ENCODE data around the gene MICU1.
"Not testable (repeated sequence)": the region's sequence is repeated elsewhere in the genome, so short reads cannot be mapped to it uniquely, and the experiment has no call there.

The MICU1 gene

DNA sequence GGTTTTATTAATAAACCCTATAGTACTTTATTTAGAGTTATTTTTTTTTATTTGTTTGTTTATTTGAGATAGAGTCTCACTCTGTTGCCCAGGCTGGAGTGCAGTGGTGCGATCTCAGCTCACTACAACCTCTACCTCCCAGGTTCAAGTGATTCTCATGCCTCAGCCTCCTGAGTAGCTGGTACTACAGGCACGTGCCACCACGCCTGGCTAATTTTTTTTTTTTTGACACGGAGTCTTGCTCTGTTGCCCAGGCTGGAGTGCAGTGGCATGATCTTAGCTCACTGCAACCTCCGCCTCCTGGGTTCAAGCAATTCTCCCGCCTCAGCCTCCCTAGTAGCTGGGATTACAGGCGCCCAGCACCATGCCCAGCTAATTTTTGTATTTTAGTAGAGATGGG, 279.8 kb downstream of the MICU1 start:
- DNase-seq (ENCODE audit: low read depth in 2 of 2) = not testable (repeated sequence)

DNA sequence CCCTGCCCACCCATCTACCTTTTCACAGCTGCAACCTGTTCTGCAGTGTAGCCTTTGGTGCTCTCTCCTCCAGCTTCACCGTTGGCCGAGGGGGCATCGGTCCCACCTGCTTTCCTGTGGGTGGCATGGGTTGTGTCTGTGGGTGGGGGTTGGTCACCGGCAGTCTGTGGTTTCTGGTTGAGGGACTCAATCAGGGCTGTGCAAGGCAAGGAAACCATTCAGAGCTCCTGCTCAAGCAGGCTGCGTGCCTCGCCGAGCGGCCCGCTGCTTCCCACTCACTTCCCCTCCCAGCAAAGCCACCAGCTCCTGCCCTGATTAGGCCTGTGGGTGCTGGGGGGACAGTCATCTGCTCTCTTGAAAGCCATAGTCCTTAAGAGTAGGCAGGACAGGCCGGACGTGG, 280.9 kb downstream of the MICU1 start:
- no peak for DNase-seq (ENCODE audit: low read depth in 2 of 2)

DNA sequence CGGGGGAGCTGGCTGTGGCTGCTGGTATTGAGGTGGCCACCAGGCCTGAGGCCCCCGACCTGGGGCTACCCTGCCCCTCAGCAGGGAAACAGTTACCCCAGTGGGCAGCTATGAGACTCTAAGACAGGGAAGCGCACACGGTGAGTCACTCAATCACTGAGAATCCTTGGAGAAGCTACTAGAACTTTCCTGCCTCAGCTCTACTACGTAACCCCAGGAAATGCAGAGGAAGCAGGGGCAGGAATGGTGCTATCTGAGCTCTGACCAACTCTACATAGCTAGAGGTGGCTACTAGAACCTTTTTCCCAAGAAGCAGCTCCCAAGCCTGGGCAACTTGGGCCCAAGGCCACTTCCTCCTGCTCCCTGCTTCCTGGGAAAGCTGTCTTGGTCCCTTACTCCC, 283.0 kb downstream of the MICU1 start:
- DNase-seq (ENCODE audit: low read depth in 2 of 2) = no peak

DNA sequence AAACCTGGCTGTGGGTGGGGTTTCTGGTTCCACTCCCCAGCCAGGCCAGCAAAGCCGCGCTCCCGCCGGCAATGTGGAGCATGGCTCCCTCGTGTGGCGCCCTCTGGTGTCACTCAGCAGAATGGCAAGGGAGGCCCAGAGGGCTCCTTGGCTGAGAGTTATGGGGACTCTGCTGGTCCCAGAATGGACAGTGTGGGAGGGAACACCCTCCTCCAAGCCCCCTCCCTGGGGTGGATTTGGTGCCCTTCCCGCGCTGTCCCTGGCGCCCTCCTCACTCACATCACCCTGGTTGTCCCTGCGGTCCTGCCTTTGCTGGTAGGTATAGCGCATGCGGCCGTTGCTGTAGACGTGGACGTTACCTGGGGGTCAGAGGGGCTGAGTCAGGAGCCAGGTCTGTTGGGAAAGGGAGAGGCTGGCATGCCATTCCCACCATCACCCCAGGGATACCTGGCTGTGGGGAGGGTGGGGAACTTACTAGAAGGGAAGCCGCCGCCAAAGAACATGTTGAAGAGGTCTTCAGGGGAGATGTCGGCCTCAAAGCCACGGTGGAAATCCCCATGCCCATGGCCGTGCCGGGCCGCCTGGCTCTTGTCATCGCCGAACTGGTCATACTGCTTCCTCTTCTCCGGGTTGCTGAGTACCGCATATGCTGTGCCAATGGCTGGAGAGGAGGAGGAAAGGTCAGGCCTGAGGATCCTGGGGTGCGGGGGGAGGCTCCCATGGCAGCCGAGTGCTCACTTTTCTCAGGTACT, 285.2 kb downstream of the MICU1 start:
- peak; percentile 48 to 62 for DNase-seq (ENCODE audit: low read depth in 2 of 2)

DNA sequence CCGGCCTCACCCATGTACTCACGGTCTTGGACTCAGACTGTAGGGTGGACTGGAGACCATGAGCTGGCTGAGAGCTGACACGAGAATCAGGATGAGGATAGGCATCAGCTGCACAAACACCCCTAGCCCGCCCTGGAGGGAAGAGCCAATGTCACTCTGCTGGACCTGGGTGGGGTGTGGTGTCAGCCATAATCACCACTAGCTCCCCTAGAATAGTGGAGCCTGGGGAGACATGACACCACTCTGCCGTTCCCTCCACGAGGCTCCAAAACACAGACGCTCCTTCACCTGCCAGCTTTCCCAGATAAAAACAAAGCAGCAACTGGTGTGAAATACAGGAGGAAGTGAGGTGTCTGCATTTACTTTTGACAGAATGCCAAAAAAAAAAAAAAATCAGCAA, 287.7 kb downstream of the MICU1 start:
- no peak for DNase-seq (ENCODE audit: low read depth in 2 of 2)

DNA sequence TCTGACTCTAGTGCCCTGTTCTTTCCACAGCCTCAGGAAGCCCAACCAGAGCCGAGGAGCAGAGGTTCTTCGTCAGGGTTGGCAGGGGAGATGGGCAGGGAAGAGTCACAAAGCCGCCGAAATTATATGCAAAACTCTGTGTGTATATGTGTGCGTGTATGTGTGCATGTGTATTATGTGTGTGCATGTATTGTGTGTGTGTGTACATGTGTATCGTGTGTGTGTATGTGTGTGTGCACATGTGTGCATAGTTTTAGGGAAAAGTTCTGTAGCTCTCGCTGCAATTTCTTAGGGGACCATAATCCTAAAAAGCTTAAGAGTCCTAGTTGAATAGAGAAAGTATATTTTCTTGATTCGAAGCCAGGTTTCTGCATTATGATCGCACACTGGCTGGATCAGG, 288.2 kb downstream of the MICU1 start:
- no peak for DNase-seq (ENCODE audit: low read depth in 2 of 2)

DNA sequence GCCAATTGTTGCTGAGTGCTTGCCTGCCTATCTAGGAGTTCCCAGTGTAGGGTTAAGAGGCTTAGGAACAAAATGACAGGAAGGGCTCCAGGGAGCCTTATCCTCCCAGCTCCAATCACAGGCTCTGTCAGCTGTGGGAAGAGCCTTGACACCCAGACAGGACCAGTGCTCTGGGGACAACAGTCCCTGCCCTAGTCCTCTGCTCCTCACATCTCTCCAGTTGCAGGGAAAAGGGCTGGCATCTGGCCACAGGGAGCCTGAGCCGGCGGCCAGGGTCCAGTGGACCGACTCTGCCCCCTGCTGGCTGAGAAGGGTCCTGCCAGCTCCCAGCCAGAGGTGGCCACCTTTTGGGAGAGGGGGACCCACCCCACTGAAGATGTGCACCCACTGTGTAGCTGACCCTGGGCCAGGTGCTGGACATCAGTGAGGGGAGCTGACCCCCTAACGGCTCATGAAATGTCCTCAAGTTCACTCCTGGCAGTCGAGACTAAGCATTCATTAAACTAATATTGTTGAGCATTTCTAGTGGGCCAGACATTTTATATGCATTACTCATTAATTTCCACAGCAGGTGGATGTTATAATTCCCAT, 288.7 kb downstream of the MICU1 start:
- DNase-seq (ENCODE audit: low read depth in 2 of 2) = peak in 1 of 2 donors; percentile 50

DNA sequence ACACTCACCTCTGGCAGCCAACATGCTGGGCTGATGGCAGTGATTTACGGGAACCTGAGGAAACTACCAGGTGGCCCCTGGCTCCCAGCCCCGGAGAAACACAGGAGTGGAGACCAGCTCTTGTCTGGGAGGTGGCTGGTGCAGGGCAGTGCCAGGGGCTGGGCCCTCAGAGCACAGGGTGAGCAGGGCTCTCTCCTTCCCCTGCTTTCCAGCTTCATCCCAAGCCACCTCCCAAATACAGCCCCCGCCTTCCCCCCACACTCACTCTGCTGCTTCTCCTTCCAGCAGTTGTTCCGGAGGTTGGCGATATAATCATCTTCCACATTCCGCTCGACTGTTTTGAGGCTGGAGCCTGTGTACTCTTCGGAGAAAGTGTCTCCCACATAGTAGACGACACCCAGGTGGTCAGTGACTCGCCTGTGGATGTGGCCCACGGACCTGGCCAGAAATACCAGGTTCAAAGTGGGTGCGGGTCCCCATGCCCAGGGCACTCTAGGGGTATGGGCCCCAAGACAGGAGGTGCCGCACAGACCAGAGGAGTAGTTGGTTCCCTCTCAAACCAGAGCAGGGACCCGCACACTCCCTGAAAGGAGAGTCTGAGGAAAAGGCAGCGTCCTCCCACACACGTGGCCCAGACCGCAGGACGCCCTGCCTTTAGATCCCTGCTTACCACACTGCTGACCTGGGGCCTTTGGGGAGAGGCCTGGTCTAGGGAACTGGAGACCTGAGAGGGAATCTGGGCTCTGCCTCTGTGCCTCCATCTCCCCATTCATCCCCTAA, 289.4 kb downstream of the MICU1 start:
- DNase-seq (ENCODE audit: low read depth in 2 of 2) = no peak

DNA sequence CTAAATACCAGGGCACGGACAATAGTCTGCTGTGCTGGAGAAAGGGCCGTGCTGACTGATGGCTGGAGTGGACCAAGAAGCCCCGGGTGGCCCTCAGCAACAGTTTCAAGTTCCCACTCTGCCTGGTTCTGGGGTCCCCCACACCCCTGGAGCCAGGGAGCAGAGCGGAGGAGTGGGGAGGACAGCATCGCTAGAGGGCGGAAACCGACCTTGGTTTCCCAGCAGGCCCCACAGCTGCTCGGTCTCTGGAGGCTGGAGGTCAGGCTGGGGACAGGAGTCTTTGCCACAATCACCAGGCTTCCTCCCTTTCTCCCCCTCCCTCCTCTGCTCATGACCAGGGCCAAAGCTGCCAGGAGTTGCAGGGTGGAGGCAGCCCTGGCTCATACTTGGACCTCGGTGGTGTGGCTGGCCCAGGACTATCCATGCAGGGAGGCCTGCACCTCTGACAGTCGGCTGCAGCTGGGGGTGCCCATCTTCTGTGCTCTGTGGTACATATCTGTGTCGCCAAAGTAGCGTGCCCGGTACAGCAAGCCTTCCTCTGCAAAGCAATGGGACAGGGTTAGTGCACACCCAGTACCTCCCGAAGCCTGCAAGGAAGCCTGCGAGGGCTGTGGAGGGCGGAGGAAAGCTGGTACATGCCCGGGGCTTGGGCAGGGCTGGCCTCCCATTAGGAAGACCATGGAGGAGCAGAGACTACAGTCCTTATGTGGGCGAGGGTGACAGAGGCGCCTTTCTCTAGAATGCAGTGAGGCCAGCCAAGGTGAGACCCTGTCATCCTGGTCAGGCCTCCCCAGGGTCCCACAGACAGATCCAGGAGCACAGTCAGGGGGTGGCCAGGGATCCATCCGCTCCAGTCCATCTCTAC, 290.3 kb downstream of the MICU1 start:
- DNase-seq (ENCODE audit: low read depth in 2 of 2) = no peak

DNA sequence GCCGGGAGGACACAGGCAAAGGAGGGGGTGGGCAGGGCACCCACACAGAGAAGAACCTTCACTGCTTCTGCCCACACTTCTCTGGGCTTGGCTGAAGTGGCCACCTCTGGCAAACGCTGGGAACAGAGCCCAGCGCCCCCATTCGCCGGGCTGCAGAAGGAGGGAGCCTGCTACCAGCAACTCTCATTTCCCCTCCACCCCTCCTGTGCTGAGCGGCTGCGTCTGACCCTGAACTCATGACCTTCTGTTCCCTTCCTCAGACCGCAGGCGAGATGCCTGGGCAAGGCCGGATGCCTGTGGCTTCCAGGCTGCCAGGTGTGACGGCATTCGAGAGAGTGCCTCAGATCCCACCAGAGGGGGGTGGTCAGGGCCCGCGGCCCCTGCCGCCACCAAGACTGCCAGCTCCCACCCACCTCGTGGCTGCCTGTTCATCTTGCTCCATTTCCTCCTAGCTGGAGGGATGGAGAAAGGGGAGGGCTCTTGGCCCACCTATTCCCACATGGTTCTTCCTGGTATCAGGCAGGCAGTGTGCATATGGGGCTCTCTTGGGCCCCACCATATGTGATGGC, 291.0 kb downstream of the MICU1 start:
- peak; percentile 66 to 72 for DNase-seq (ENCODE audit: low read depth in 2 of 2)

DNA sequence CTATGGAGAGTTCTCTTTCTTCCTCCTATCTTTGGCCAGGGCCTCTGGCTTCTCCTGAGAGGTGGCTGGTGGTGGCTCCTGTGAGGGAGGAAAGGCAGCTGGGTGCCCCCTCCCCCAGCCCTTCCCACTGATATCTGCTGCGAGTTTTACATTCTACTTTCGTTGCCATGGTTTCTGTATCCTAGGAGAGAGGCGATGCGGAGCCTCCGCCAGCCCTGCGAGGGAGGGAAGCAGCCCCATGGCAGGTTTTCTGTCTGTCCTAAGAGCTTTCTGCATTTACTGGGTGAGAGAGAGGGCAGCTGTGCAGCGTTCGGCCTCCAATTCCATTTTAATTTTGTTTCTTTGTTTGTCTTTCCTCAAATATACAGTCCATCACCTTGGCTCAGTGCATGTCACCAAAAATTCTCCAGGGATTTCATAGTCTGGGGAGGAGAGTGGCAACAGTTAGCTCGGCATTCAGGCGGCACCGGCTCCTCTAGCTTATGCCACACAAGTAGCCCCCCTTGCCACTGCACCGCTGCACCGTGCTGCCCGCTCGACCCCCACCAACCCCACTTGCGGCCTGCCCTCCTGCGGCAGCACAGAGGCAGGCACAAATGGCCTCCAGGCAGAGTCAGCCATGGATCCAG, 291.6 kb downstream of the MICU1 start:
- no peak for DNase-seq (ENCODE audit: low read depth in 2 of 2)

DNA sequence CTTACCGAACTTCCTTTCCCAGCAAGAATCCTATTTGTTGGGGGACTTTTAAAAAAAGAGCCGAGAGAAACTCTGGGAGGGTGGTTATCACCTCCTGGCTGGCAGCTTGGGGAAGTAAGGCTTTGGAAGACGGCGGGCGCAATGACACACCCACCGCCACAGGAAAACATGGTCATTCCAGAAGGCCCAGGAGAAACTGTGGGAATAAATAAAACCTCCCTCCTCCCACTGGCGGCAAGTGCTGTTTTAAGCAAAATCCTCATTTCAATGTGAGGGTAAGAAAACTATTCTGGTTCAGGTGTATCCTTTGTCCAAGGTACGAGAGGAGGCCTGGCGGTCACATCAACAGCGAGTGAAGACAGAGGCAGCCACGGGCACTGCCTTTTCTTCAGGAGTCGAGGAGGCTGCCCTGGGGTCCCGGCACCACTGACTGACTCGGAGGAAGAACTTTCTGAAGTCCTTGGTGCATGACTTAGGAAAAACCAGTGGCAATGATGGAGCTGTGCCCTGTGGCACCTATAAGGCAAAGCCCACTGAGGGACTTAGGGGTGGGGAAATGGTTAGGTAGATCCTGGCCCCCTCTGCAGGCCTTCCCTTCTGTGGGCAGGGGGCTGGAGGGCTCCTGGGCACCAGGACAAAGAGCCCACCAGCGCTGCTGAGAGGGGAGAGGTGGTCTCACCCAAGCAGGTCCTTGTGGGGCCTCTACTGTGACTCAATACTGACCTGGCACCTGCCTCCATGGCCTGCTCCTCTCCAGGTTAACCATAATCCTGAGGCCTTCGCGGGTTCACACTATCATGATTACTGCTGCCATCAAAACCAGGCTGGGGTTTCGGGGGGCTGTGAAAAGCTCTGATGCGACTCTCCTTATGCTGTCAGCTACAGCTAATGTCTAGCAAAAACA, 292.5 kb downstream of the MICU1 start:
- DNase-seq (ENCODE audit: low read depth in 2 of 2) = no peak

DNA sequence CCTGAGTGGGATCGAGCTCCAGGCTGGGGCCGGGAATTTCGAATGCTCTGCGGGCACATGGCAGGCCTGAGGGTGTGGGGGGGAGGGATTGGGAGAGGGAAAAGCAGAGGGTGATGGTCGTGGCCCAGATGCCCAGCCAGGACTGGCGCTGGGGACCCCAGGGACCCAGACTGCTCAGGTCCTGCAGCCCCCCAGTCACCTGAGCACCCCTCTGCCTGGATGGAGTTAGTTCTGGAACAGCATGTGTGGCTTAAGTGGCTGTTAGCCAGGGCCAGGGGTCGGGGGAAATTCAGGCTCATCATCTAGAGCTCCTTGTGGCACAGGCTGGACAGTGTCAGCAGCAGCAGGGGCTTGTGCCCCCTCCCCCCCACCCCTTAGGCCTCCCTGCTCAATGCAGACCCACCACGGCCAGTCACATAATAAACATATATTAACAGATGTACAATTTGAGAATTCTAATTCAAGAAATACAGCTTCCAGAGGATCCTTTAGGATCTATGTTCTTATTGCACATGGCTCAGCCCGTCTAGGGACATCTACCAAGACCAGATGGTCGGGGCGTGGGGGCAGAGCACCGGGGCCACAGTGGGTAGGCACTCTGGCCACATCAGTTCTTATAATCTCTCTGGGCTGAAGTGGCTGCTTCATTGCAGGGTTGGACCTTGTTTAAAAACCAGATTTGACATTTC, 293.3 kb downstream of the MICU1 start:
- DNase-seq (ENCODE audit: low read depth in 2 of 2) = no peak

DNA sequence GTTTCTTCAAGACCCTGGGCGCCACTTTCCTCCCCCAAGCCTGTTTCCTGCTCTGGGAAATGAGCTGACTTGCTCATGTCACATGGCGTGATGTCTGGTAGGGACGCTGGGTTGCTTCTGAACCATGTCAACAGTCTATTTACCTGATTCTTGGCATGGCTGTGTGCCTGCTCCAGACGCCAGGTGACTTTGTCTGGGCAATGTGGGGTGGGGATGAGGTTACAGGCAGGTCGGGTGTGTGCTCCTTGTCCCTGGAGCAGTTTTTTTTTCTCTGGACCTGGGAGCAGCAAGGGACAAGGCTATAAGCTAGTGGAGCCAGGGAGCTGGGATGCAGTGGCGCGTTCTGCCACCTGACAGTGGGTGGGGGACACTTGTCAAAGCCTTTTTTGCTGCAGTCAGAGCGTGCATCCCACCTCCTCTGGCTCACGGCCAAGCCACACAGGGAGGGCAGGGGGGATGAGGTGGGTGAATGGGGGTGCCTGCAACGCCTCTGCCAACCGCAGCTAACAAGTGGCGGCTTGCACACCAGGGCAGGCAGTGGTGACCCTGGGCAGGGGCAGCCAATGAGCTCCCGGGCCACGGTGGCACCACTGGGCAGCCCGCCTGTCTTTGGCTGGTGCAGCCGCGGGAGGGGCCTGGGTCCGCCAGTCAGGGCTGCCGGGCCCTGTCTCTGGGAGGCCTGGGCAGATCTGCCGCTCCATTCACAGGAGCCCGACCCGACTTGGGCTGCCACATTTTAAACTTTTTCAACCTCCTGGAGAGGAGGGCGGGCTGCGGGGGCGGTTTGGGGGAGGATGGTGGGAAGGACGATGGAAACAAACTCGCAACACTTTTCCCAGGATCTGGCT, 294.1 kb downstream of the MICU1 start:
- peak; percentile 80 to 87 for DNase-seq (ENCODE audit: low read depth in 2 of 2)

DNA sequence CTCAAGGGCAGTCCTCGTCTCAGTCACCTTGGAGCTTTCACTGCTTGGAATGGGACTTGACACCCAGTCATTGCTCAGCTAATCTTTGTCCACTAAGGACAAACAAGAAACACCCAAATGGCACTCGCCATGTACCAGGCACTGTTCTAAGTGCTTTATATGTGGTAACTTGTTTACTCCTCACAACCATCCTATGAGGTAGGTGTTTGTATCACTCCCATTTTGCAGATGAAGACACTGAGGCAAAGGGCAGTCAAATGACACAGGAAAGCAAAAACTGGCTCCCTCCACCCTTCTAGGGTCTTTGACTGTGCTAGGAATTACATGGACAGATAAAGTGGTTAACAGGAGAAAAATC, 295.8 kb downstream of the MICU1 start:
- DNase-seq (ENCODE audit: low read depth in 2 of 2) = no peak

DNA sequence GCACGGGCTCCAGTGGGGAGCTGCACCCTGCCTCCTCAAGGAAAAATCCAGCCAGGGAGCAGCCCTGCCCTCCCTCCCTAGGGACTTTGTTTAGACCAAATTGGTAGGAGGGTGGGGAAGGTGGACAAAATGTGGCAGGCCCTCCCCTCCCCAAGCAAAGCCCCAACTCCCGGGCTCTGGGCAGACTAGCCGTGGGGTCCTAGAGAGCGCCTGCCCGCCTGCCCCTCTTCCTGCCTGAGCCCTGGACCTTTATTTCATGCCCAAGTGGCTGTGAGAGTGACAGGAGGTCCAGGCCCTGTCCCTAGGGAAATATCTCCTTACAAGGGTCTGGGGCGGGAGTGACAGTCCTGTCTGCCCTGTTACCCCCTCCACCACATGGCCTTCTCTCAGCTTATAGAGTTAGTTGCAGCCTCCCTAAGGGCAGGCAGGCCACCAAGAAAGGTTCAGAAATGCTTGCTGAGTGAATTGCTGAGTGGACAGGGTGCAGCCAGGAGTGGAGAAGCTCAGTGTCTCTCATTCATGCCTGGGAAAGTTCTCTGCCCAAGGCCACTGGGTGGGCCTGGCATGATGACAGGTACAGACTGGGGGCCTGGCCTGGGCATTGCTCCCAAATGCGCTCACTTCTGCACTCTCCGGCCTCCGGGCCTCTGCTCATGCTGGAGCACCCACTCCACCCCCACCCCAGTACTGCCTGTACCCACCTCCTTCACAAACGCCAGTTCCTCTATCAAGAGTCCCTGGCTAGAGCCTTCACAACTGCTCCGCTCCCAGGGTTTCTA, 296.4 kb downstream of the MICU1 start:
- DNase-seq (ENCODE audit: low read depth in 2 of 2) = no peak

DNA sequence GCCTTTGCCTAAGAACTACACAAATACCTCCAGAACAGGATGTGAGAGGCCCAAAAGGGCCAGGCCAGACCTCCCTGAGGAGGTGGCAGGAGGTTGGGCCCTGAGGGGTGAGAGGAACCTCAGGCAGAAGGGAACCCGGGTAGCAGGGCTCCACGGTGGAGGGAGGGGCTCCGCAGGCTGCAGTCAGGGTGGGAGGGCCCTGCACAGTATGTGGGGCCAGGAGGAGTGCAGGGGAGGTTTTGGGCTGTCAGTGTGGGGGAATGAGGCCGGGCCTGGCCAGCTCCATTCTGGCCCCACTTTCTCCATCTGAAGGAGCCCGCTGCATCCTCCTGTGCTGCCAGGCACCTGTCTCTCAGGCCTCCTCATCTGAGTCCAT, 297.1 kb downstream of the MICU1 start:
- no peak for DNase-seq (ENCODE audit: low read depth in 2 of 2)
